SK-N-SH (cell line): Measurements from ENCODE around the gene ZC3H13.

Source experiments
- CHD2 ChIP-seq: fragments of 150-350 bp; IDR thresholded peaks from 2 replicates; pipeline ENCODE4 v1.6.1; 2018; ENCODE audit warnings: low read length; ENCODE audit not compliant: partially characterized antibody
- CTCF ChIP-seq: fragments of 200-600 bp; sonication (generic); IDR thresholded peaks from 2 replicates; pipeline ENCODE4 v1.6.1; 2017; ENCODE audit warnings: antibody characterized with exemption, mild to moderate bottlenecking, moderate library complexity
- IRF3 ChIP-seq: fragments of 150-350 bp; IDR thresholded peaks from 2 replicates; pipeline ENCODE4 v1.6.1; 2016; ENCODE audit warnings: mild to moderate bottlenecking, low read depth, low read length
- NRF1 ChIP-seq: IDR thresholded peaks from 2 replicates; pipeline ENCODE4 v1.6.1; 2012; ENCODE audit warnings: low read depth, mild to moderate bottlenecking, low read length
- PBX3 ChIP-seq: IDR thresholded peaks from 2 replicates; pipeline ENCODE4; 2012
- POLR2AphosphoS5 ChIP-seq: IDR thresholded peaks from 2 replicates; pipeline ENCODE4 v1.6.1; 2012; ENCODE audit warnings: low read depth, low read length
- RCOR1 ChIP-seq: fragments of 150-350 bp; IDR thresholded peaks from 2 replicates; pipeline ENCODE4 v1.6.1; 2017; ENCODE audit warnings: antibody characterized with exemption, low read length
- REST ChIP-seq: IDR thresholded peaks from 2 replicates; pipeline ENCODE4 v1.6.1; 2012; ENCODE audit warnings: mild to moderate bottlenecking, low read depth, low read length, moderate library complexity
- RFX5 ChIP-seq: IDR thresholded peaks from 2 replicates; pipeline ENCODE4 v1.6.1; 2012; ENCODE audit warnings: mild to moderate bottlenecking, improper control_type of control experiment, low read length
- ZBTB33 ChIP-seq: IDR thresholded peaks from 2 replicates; pipeline ENCODE4 v1.4.0; 2012; ENCODE audit warnings: low read depth, borderline replicate concordance

GRCh38 chr13:46039411-46040182 is 12.9 kb downstream of the ZC3H13 start:
- no peak for TF ChIP-seq CTCF
- TF ChIP-seq POLR2AphosphoS5: no peak
- TF ChIP-seq RFX5: no peak
- TF ChIP-seq NRF1: no peak
- TF ChIP-seq REST: no peak
- no peak for TF ChIP-seq IRF3
- TF ChIP-seq CHD2: no peak
- TF ChIP-seq RCOR1: no peak
- no peak for TF ChIP-seq PBX3
- no peak for TF ChIP-seq ZBTB33
